G401.6 (cell line): ENCODE data around the gene RPRD1A.
A peak's percentile ranks its signal among the peaks of the same experiment; 100 is the strongest.
"Not testable (repeated sequence)": the region's sequence is repeated elsewhere in the genome, so short reads cannot be mapped to it uniquely, and the experiment has no call there.

Experiments used
- FAIRE-seq: peaks from 2 replicates; lab custom pipeline; 2012; peaks lifted over from hg19 to GRCh38; lab: Jason Lieb, UNC

Gene RPRD1A

DNA sequence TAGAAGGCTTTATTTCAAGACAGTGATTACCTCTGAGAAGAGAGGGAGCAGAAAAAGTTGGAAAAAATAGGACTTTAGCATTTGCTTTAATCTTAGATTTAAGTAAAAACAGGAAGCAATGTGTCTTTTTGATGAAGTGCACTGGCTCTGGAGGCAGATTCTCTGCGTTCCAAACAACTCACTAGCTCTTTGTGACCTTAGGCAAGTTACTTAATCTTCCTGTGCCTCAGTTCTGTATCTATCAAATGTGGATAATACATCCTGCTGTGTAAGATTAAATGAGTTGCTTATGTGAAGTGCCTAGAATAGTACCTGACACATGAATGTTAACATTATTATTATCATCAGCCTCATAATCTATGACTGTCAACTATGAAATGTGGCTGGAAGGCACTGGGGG lies 42.3 kb downstream of the RPRD1A start:
- no peak for FAIRE-seq

DNA sequence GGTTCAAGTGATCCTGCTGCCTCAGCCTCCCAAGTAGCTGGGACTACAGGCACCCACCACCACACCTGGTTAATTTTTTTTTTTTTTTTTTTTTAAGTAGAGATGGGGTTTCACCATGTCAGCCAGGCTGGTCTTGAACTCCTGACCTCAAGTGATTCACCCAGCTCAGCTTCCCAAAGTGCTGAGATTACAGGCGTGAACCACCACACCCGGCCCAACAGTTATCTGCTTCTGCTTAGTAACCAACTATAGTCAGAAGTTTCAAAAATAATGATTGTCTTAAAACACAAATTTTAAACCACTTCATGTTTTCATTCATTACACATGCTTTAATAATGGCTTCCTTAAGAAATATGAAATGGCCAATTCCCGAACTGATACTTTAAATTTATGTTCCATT lies 43.1 kb downstream of the RPRD1A start:
- FAIRE-seq: not testable (repeated sequence)

DNA sequence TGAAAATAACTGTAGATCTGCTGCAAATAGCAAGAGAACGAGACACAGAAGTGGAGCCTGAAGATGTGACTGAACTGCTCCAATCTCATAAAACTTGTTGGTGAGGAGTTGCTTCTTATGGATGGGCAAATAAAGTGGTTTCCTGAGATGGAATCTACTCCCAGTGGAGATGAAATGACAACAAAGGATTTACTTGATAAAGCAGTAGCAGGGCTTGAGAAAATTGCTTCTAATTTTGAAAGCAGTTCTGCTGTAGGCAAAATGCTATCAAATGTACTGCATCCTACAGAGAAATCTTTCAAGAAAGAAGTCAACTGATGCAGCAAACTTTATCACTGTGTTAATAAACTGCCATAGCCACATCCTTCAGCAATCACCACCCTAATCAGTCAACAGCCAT lies 44.0 kb downstream of the RPRD1A start:
- FAIRE-seq: no peak

DNA sequence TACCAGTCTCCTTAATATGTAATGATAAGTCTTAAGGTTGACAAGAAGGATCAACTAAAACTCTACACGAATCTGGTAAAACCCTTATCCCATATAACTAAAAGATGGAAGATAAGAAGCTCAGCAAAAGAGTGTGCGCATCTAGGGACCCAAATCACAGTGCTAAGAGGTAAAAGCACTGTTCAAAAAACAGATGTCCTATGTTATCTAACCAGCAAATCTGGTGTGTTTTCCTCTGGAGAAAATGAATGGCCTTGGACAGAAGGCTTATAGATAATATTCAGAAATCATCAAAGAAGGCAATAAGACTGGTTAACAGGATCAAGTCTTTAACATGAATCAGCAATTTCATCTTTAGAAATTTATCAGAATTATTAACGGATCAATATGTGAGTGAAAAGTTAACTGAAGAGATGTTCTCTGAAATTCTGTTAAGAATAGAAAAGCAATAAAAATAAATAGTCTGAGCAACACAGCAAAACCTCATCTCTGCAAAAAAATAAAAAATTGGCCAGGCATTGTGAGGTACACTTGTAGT lies 47.1 kb downstream of the RPRD1A start:
- no peak for FAIRE-seq

DNA sequence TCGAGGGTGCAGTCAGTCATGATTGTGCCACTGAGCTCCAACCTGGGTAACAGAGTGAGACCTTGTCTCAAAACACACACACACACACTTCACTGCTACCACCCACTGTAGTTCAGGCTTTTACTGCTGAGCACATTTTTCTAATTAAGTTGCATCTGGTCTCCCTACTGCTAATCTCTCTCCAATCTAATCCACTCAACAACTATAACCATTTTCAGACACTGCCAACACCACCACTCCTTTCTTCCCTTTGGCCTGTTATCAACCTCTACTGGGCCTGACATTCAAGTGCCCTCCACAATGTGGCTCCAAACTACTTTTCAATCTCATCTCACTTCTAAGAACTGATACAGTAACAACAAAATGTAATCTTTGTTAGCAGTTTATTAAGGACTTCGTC lies 50.1 kb downstream of the RPRD1A start:
- no peak for FAIRE-seq

DNA sequence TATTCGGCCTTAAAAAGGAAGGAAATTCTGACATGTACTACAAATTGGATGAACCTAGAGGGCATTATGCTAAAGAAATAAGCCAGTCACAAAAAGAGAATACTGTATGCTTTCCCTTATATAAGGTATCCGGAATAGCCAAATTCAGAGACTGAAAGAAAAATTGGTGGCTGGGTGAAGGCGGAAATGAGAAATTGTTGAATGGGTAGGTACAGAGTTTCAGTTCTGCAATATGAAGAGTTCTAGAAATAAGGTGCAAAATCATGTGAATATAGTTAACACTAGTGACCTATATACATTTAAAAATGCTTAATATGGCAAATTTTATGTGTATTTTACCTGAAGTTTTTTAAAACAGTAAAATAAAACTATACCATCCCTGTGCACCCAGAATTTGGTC lies 51.7 kb downstream of the RPRD1A start:
- FAIRE-seq: no peak

DNA sequence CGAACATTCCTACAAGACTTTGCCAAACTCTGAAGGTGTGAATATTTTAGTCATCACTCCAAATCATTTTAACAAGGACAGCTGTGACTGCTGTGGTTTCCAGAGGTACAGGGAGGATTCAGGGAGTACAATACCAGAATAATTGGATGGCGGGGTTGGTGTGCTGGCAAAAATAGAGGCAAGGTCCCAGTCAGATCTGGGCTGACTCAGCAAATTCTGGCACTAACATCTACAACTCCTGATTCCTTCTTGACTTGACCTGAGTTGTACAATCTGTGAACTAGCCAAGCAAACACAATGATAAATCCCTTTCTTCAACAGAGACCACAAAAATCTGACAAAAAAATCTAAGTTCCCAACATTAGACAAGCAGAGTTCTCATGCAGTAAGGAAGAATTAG lies 54.5 kb downstream of the RPRD1A start:
- FAIRE-seq: no peak

DNA sequence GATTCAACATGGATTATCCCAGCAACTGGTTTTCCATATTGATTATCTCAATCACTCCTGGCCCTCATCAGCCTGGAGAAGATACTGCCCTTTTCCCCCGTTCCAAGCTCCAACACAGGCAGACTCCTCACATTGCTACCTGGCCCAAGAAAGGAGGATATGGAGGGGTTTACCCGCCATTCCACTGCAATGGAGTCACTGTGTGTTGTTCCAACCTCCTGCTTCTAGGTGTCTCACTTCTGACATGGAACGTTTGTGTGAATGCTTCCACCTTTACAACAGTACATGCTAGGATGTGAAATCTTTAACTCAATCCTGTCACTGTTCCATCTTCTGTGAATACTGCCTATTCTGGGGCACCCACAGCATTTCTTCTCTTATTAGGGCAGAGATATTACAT lies 58.1 kb downstream of the RPRD1A start:
- FAIRE-seq: no peak

DNA sequence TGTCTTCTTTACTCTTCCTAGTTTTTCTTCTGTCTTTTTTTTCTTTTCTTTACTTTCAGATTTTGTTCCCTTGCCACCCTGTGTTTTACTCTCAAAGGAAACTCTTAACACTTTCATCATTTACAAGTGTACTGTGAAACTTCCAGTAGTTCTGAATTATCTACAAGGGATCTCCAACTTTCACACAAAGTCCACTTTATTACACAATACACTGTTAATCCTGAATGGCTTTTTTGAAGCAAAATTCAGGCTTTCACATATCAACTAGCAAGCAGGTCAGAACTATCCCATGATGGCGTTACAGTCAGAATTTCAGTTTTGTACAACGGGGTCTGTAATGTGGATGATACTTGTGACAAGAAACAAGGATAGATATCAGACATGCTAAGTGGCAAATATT lies 60.4 kb downstream of the RPRD1A start:
- FAIRE-seq: no peak

DNA sequence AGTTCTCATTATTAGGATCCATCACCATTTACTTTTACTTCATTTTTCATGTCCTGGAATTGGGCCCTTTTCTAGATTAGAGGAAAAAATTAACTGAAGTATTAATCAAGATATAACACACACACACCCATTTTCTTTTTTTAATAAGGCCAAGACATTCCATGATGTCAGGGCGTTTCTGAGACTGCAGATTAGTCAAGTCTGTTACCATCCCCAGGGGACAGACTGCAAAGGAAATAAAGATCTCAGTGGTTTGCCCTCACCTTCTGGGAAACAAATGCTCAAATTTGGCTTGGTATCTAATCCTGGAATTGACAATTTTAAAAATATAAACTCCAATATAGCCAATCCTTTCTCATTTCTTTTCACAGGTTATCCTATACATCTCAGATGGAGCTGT lies 67.4 kb downstream of the RPRD1A start:
- no peak for FAIRE-seq

DNA sequence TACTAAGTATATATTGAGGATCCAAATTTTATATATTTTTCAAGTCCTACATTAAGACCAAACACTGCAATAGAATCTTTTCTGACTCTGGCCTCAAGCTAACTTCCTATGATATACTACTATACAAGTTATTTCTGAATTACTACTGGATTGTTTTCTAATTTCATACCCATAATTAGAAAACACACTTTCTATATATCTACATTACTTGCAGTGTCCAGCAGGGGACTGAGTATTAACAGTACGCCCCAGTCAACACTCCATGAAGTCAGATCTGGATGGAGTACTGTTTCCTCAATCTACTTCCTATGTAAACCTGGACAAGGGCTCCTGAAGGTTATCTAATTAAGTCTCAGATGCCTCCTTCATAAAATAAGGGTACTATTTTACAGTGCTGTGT lies 68.4 kb downstream of the RPRD1A start:
- FAIRE-seq: no peak

DNA sequence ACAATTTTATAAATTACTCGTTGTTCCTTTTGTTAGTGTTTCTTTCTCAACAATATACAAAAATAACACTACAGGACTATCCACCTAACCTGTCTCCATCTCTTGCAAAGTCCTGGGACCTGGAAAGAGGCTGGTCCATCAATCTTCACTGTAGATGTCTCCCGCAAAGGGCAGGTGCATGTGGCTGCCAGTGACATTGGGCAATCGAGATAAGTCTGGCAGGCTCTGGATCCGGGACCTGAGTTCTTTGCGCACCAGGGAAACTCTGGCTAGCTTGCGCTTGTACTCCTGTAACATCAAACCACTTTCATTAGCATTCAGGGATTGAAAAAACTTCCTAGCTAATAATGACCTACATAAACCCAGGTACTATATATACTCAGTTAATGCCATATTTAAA lies 74.3 kb downstream of the RPRD1A start:
- FAIRE-seq: no peak

DNA sequence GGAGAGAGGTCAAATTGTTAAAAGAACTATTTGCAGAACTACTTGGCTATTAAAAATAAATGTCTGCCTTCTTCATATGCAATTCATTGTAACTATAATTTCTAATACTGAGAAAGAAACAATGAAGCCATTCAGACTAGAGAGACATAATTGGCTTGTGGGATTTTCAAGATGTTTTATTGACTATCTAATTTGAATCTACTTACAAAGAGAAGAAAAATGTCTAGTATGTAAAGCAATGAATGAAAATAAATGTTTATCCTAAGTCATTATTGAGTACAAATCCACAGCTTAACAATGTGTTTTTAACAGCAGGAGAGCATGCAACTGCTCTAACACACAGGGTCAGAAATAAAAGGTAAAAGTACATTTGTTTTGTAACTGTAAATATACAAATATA lies 75.7 kb downstream of the RPRD1A start:
- no peak for FAIRE-seq

DNA sequence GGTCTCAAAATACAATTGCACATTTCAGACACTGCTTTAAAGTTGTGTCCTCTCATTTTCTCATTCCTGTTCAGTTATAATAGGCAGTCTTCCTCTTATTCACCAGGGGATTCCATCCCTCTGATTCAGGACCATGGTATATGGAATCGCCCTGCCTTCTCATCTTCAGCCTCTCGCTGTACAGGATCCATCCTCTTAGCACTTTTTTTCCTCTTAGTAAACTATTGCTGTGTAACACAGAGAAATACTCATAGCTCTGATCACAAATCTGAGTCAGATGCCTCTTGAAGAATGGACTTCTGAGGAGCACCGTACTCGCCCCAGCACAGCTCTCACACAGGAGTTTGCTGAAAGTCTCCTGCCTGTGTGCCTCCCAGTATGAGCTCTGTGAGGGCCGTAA lies 83.5 kb downstream of the RPRD1A start:
- FAIRE-seq: no peak

DNA sequence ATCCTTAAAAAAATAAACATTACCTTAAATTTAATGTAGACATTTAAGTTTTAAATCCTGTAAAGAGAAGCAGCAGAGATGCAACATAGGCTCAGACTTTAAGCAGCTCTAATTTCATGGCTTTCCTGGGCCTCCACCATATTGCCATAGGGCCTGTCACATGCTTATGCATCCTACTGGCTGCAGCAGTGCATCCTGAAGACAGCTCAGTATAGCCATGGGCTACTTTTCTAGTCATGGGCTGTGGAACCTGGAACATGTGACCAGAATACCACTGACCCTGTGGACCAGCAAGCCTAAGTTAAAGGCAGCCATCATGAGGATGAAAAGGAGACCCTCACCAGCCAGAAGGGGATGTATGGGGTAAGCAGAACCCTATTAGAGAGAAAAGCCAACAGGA lies 84.2 kb downstream of the RPRD1A start:
- no peak for FAIRE-seq

DNA sequence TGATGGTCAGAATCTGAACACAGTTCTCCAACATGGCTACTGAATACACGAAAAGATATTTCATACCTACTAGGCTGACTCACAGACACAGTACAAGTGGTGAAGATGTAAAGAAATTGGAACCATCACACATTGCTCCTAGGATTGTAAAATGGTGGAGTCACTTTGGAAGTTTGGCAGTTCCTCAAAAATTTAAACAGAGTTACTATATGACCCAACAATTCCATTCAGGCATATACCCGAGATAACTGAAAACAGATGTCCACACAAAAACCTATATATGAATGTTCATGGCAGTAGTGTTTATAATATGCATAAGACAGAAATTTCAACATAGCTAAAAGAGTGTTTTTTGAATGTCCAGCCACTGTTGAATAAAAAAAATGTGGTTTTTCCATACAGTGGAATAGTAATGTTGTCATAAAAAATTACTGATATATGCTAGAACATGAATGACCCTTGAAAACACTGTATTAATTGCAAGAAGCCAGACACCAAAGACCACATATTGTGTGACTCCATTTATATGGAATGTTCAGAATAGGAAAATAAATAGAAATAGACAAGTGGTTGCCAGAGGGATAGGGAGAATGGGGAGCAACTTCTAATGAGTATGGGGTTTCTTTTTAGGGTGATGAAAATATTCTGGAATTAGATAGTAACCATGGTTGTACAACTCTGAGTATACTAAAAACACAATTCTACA lies 84.8 kb downstream of the RPRD1A start:
- FAIRE-seq: no peak

DNA sequence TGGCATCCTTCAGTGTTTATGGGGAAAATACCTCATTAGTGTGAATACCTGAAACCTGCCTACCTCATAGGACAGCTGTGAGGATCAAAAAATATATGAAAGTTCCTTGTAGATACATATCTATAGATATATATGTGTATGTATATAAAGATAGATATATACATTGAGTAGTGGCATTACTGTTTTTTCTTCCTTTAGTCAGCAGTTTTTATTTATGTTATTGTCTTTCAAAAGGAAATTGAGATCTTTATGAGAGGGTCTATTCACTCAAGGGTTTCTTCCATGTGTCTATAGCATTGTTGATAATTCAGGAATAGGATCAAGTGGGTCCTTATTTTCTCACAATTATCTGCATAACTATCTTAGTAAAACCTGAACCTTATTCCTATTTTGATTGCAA lies 88.2 kb downstream of the RPRD1A start:
- no peak for FAIRE-seq

DNA sequence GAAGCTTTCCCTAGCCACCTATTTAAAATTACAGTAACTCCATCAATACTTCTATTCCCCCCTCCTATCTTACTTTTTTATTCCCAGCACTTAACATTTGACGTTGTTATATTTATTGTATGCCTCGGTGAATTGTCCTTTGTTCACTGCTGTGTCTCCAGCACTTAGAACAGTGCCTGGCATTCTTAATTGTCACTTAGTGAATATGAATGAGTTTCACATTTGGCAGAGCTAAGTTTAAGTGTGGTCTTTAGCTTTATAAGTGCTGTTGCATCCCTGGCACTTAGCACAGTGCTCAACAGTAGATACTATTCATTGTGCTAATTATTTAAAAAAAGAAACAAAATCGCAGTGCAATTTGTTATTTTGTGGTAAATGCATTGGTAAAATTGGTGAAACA lies 93.2 kb downstream of the RPRD1A start:
- no peak for FAIRE-seq

DNA sequence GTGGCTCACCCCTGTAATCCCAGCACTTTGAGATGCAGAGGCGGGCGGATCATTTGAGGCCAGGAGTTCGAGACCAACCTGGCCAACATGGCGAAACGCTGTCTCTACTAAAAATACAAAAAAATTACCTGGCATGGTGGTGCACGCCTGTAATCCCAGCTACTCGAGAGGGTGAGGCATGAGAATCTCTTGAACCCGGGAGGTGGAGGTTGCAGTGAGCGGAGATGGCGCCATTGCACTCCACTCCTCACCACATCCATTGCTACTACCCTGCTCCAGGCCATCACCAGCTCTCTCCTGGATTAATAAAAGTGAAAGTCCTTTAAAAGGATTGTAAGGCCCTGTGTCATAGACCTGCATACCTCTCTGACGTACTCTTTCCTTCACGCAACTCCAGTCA lies 93.7 kb downstream of the RPRD1A start:
- FAIRE-seq: no peak

DNA sequence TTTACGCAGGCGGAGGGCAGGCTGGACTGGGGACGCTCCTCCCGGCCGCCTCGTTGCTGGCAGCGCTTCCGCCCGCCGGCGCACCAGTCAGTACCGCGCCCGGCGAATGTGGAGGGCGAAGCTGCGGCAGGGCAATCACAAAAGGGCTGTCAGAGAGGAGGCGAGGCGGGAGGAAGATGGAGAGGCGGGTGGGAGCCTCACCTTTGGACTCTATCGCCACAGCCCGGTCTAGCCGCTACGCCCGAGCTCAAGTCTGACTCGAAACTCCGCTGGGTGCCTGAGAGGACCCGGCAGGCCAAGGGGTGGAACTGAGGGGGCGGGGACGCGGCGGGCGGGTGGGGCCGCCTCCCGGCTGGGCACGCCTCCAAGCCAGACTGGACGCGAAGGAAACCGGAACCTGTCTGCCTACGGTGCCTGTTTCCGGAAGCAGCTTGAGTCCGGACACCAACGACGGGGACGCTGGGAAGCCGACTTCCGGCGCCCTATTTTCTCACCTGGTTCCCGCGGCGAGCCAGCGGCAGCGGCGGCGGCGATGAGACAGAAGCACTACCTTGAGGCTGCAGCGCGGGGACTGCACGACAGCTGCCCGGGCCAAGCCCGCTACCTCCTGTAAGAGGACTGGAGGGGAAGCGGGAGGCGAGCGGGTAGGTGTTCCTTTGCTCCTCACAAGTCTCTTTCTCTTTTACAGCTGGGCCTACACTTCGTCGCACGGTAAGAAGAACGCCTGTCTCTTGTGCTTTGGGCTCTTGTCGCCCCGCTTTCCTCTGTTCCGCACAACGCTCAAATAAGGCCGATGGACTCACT lies 95.0 kb downstream of the RPRD1A start, which contains the start of gene RMP24:
Gene RMP24 (plus strand): TSS at position 483 of the 804 bp plus-strand sequence.
- peak; percentile 11 for FAIRE-seq

DNA sequence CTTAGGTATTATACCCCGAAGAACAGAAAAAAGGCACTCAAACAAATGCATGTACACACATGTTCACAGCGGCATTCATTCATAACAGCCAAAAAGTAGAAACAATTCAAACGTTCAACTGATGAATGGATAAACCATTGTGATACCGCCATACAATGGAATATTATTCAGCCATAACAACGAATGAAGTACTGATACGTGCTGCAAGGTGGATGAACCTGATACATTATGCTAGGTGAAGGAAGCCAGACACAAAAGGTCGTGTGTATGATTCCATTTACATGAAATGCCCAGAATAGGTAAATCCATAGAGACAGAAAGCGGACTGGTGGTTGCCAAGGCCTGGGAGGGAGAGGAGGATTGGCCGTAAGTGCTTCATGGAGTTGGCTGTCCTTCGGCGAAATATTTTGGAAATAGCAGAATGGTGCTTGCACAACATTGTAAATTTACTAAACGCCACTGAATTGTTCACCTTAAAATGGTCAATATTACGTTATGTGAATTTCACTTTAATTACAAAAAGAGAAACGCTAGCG lies 95.6 kb downstream of the RPRD1A start:
- FAIRE-seq: no peak

DNA sequence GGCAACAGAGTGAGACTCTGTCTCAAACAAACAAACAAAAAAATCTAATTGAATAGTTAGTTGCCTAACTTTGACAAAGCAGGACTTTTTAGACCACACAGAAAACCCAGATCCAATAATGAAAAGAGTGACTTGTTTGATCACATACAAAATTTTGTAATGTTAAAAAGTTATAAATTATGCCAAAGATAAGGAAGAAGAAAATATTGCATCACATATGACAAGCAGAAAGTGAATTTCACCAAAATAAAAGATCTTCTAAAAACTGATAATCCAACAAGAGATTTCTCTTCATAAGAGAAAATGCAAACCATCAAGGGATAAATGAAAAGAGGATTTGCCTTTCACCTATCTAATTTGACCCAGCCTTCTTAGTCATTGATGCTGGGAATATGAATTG lies 97.7 kb downstream of the RPRD1A start:
- FAIRE-seq: no peak

DNA sequence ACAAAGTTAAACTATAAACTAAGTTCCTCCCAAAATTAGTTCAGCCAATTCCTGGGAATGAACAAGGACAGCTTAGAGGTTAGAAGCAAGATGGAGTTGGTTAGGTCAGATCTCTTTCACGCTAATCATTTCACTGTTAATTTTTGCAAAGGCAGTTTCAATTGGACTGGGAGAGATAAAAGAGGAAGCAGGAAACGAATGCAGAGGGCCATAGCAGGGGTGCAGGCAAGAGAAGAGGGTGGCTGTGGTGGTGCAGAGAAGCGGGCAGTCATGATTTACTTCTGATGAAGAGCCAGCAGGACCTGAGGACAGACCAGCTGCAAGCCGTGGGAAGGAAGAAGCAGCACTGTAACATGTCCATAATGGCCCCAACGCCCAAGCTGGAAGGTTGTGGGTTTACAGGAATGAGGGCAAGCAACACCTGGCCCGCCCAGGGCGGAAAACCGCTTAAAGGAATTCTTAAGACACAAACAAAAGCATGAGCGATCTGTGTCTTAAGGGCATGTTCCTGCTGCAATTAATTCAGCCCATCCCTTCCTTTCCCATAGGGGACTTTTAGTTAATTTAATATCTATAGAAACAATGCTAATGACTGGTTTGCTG lies 99.0 kb downstream of the RPRD1A start:
- no peak for FAIRE-seq
